HepG2 (cell line): ENCODE data around the gene TLL2. TPM values are rescaled to one million over a fixed set of nuclear protein-coding genes. Genes with fewer than 3 reads are reported as not detected.

Experiments used
- ATAC-seq: fragments of 200-7000 bp; cut with Tn5 transposase; 3 replicates; pipeline ENCODE4 v1.9.1; 2020; ENCODE audit warnings: mild to moderate bottlenecking, moderate library complexity
- BruUV-seq: library from RNA; stranded (reverse); fragments of 400-500 nt; replicated peaks from 2 replicates; lab custom pipeline; 2021; lab: Mats Ljungman, UMichigan
- CTCF ChIA-PET: fragments of 300-600 bp; formaldehyde crosslinking; extraction: SDS; loops from one replicate; lab custom pipeline; 2021; ENCODE audit warnings: low total read pairs, inconsistent platforms, low intra/inter-chr PET ratio; lab: Yijun Ruan, JAX
- POLR2A ChIA-PET: fragments of 350-600 bp; sonication (Branson Sonifier 250); formaldehyde crosslinking; loops from one replicate; lab custom pipeline; 2020; ENCODE audit warnings: antibody characterized with exemption, inconsistent platforms; lab: Yijun Ruan, JAX
- DNase-seq: peaks from one replicate; pipeline ENCODE4 v3.0.0-alpha.2; 2015; ENCODE audit warnings: low spot score
- FAIRE-seq: peaks from 3 replicates; lab custom pipeline; 2011; peaks lifted over from hg19 to GRCh38; lab: Jason Lieb, UNC
- H2AFZ ChIP-seq: one replicate; pipeline ENCODE4 v1.6.1; 2011; ENCODE audit warnings: low read length, inconsistent platforms
- H3K27ac ChIP-seq: fragments of 300-600 bp; 3 replicates; pipeline ENCODE4 v1.8.0; 2011; ENCODE audit warnings: mixed run types, mild to moderate bottlenecking, mixed read lengths, low read length, inconsistent platforms; ENCODE audit not compliant: insufficient read depth; ENCODE audit errors: extremely low read length
- H3K27me3 ChIP-seq, 2 experiments: fragments of 200-600 bp in 1 of 2; 2 replicates in 1 of 2; 3 replicates in 1 of 2; pipeline versions ENCODE4 v1.6.0 to v1.8.0; 2011; ENCODE audit warnings: low read length in 2 of 2, mild to moderate bottlenecking in 2 of 2, moderate library complexity in 2 of 2, inconsistent platforms in 1 of 2; ENCODE audit not compliant: insufficient read depth in 2 of 2, control insufficient read depth in 1 of 2
- H3K36me3 ChIP-seq, 2 experiments: fragments of 200-600 bp in 1 of 2; replicated peaks in 1 of 2; 2 replicates in 1 of 2; 3 replicates in 1 of 2; pipeline versions ENCODE4 v1.5.1 to v1.8.0; 2011; ENCODE audit warnings: low read length in 2 of 2, inconsistent platforms in 1 of 2; ENCODE audit not compliant: insufficient read depth in 2 of 2, control insufficient read depth in 1 of 2
- H3K4me1 ChIP-seq: 2 replicates; pipeline ENCODE4 v1.5.1; 2012; ENCODE audit warnings: low read length, inconsistent platforms; ENCODE audit not compliant: insufficient read depth
- H3K4me2 ChIP-seq: 2 replicates; pipeline ENCODE4 v1.6.0; 2011; ENCODE audit warnings: low read depth, low read length, inconsistent platforms
- H3K4me3 ChIP-seq, 3 experiments: fragments of 200-600 bp in 1 of 3; sonication (generic), shearing (Covaris generic) in 1 of 3; replicated peaks in 1 of 3; 2 replicates each; pipeline ENCODE4 v1.5.1; 2011 to 2016; ENCODE audit warnings: low read length in 3 of 3, inconsistent platforms in 2 of 3, low read depth in 2 of 3, mild to moderate bottlenecking in 2 of 3, control low read depth in 1 of 3, mixed read lengths in 1 of 3; ENCODE audit not compliant: insufficient read depth in 1 of 3
- H3K79me2 ChIP-seq: one replicate; pipeline ENCODE4 v1.6.1; 2011; ENCODE audit warnings: low read length, inconsistent platforms; ENCODE audit not compliant: insufficient read depth
- H3K9ac ChIP-seq: 2 replicates; pipeline ENCODE4 v1.6.0; 2011; ENCODE audit warnings: mild to moderate bottlenecking, low read depth, low read length, inconsistent platforms; ENCODE audit not compliant: insufficient read depth
- H3K9me3 ChIP-seq: 2 replicates; pipeline ENCODE4 v1.5.1; 2012; ENCODE audit warnings: mild to moderate bottlenecking, low read length
- H4K20me1 ChIP-seq: 2 replicates; pipeline ENCODE4 v1.6.0; 2011; ENCODE audit warnings: inconsistent platforms, mild to moderate bottlenecking, low read length, moderate library complexity; ENCODE audit not compliant: insufficient read depth
- HNRNPK ChIP-seq: fragments of 200-400 bp; formaldehyde crosslinking; IDR thresholded peaks from 2 replicates; pipeline ENCODE4 v1.6.1; 2018; ENCODE audit warnings: low read length, low read depth, moderate library complexity, mild to moderate bottlenecking; ENCODE audit not compliant: poor library complexity, severe bottlenecking
- MEIS1 ChIP-seq: sonication (generic); formaldehyde crosslinking; IDR thresholded peaks from 2 replicates; pipeline ENCODE4 v1.9.0; 2021; ENCODE audit warnings: mild to moderate bottlenecking, missing genetic modification reagents, moderate library complexity, borderline replicate concordance
- NCOR1 ChIP-seq: fragments of 200-600 bp; sonication (generic); IDR thresholded peaks from 2 replicates; pipeline ENCODE4 v1.7.0; 2017; ENCODE audit warnings: antibody characterized with exemption, low read length, borderline replicate concordance
- NR2F2 ChIP-seq: IDR thresholded peaks from 2 replicates; pipeline ENCODE4 v1.6.1; 2012; ENCODE audit warnings: low read depth, inconsistent platforms, borderline replicate concordance
- RFXANK ChIP-seq: IDR thresholded peaks from 2 replicates; pipeline ENCODE4 v1.6.1; 2016
- WIZ ChIP-seq: sonication (generic); formaldehyde crosslinking; IDR thresholded peaks from 2 replicates; pipeline ENCODE4 v1.5.1; 2020; ENCODE audit warnings: mild to moderate bottlenecking, missing genetic modification reagents
- ZNF326 ChIP-seq: sonication (generic); formaldehyde crosslinking; IDR thresholded peaks from 2 replicates; pipeline ENCODE4 v1.4.0; 2020; ENCODE audit warnings: missing genetic modification reagents, borderline replicate concordance
- ZNF431 ChIP-seq: sonication (generic); formaldehyde crosslinking; IDR thresholded peaks from 2 replicates; pipeline ENCODE4 v1.9.0; 2022; ENCODE audit warnings: missing genetic modification reagents, low read depth, mild to moderate bottlenecking, borderline replicate concordance
- WGBS: methylation state at CpG from one replicate; pipeline ENCODE4 v1.1.6; 2017; ENCODE audit warnings: low lambda C conversion rate; 5-methylcytosine and 5-hydroxymethylcytosine counted together
- in situ Hi-C: cut with HindIII; loops from 2 replicates; pipeline ENCODE4 v1.10.0; 2017; ENCODE audit warnings: low pct_unique_long_range_greater_than_20kb; ENCODE audit not compliant: extremely low pct_ligation_motif_present
- intact Hi-C: fragments of 100-400 bp; cut with micrococcal nuclease; formaldehyde crosslinking; loops from one replicate; pipeline ENCODE4 v1.10.0; 2022; ENCODE audit not compliant: unreplicated experiment
- polyA plus RNA-seq, 8 experiments: library from polyadenylated mRNA; depleted of rRNA in 3 of 8; stranded (reverse) in 7 of 8; unstranded in 1 of 8; fragments of >200 nt; fragmentation: Illumina TruSeq in 4 of 8; extraction: Trizol in 4 of 8; gene quantifications; 2 replicates each; pipeline versions ENCODE4 v1.2.1 to v1.2.3, GENCODE V29; 2011 to 2016; ENCODE audit warnings: low read depth in 4 of 8, missing spikeins in 1 of 8, mixed read lengths in 1 of 8; ENCODE audit not compliant: insufficient read depth in 1 of 8
- total RNA-seq, 5 experiments: library from RNA; depleted of rRNA; stranded (reverse); fragments of >200 nt; fragmentation: Illumina TruSeq; extraction: Trizol; gene quantifications; 2 replicates each; pipeline ENCODE4 v1.2.3, GENCODE V29; 2016; ENCODE audit warnings: low read depth in 1 of 5
- TF ChIP-seq, protein P1 (sequence below): fragments of 450-650 bp; IDR thresholded peaks from 2 replicates; pipeline ENCODE4 v1.6.1; 2016

TLL2 gene
- total and polyA plus RNA-seq, 2 of the 13 experiments (the other 11 are each of a cell fraction or from before 2014, with no cell fraction given): 0.09 TPM; not detected in 1

DNA sequence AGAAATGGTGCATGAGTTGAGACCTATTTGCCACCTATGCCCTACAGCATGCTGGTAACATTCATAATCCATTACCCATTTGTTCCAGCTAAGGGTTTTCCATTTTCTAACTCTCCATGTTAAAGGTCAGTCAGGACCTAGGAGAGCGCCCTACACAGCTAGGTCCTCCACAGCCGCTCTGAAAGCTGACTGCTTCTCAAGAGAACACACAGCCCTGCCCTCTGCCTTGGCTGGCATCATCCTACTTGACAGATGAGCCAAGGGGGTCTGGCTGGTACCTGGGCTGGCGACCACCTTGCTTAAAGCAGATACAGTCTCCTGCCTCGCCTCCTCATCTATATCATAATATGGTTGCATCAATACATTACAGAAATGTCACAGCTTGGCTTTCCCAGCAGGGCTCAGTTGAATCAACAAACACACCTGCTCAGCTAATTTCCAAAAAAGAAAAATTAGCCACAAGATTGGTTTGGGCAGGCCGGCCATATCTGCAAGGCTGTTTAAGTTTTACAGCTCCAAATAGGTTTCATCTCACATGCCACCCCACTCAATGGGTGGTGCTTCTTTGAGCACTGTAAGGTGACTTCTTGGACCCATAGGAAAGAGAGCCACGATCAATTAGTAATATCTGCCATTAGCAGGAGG, 17.3 kb downstream of the TLL2 start (continued):
- TF ChIP-seq, protein P1, sequence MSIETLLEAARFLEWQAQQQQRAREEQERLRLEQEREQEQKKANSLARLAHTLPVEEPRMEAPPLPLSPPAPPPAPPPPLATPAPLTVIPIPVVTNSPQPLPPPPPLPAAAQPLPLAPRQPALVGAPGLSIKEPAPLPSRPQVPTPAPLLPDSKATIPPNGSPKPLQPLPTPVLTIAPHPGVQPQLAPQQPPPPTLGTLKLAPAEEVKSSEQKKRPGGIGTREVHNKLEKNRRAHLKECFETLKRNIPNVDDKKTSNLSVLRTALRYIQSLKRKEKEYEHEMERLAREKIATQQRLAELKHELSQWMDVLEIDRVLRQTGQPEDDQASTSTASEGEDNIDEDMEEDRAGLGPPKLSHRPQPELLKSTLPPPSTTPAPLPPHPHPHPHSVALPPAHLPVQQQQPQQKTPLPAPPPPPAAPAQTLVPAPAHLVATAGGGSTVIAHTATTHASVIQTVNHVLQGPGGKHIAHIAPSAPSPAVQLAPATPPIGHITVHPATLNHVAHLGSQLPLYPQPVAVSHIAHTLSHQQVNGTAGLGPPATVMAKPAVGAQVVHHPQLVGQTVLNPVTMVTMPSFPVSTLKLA: no peak
- no peak for TF ChIP-seq HNRNPK
- no peak for TF ChIP-seq MEIS1 (CRISPR knock-in tag)
- TF ChIP-seq WIZ (CRISPR knock-in tag): peak; percentile 88; the same call in 1 of the 2 replicates

DNA sequence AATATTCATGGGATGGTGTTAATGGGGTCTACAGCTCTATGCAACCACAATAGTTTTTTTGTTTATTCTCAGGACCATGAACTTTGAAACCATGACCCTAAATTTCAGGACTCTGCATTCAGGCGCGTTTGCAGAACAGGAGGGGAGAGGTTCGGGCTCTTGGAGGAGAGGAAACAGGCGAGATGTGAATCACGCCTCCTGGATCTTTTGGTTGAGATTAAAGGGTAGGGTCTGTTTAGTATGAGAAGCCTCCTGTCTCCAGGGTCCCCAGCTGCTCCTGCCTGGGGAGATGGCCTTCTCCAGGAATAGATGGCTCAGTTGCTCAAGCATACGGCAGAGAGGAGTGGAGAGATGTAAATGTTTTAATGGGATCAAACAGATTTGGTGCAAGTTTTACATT, 18.2 kb downstream of the TLL2 start:
- TF ChIP-seq NR2F2 (no peak), NCOR1 (no peak), ZNF431 (CRISPR knock-in tag) (no peak), ZNF326 (CRISPR knock-in tag) (no peak), RFXANK (CRISPR knock-in tag) (no peak)
- in situ Hi-C loops (no loop called here), intact Hi-C loops (no loop called here)
- no peaks in the 10 kb centered on the region for H3K9me3 ChIP-seq
- DNase-seq (no peak), ATAC-seq (no peak), FAIRE-seq (no peak)
- no peaks in the 10 kb centered on the region for H3K36me3 ChIP-seq
- no peaks in the 10 kb centered on the region for H3K79me2 ChIP-seq
- peaks cover 8% of the 10 kb centered on the region for H3K4me1 ChIP-seq
- H4K20me1 ChIP-seq: no peaks in the 10 kb centered on the region
- H3K27ac ChIP-seq: no peak overlapping the region
- POLR2A ChIA-PET: no interaction called here
- no peak overlapping the region for H3K4me2 ChIP-seq
- CTCF ChIA-PET: no interaction called here
- H3K4me3 ChIP-seq: no peak overlapping the region
- 27% methylated on average over 6 of the region's 6 CpGs for whole genome bisulfite sequencing
- H2AFZ ChIP-seq: no peak overlapping the region
- BruUV-seq: no TSS peak
- peaks cover 5 to 33% of the 10 kb centered on the region in 2 experiments; a peak in 4 of 5 replicates for H3K27me3 ChIP-seq
- no peak overlapping the region for H3K9ac ChIP-seq
